Activated gamma-delta T cell (primary cell): ENCODE results near the gene POTEI.
"Not testable (repeated sequence)": the region's sequence is repeated elsewhere in the genome, so short reads cannot be mapped to it uniquely, and the experiment has no call there.

Experiments
- DNase-seq: peaks from one replicate; lab custom pipeline; 2025; lab: John Stamatoyannopoulos, UW

The POTEI gene

DNA sequence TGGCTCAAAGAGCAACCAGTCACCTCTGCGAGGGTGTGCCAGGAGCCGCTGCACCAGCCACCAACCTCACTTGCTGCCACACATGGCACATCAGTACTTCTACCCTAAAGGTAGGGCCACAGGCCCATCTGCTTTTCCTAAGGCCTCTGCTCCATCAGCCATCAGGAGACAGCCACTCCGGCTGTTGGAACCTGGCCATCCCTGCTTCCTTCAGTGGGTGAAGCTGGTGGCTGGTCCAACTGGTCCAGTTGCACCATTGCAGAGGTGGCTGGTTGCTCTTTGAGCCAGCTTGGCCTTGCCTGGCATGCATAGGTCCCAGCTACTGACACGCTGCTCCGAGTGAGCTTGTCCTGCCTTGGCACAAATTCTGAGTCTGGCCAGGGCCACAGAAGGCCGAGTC lies 53.7 kb downstream of the POTEI start:
- not testable (repeated sequence) for DNase-seq

DNA sequence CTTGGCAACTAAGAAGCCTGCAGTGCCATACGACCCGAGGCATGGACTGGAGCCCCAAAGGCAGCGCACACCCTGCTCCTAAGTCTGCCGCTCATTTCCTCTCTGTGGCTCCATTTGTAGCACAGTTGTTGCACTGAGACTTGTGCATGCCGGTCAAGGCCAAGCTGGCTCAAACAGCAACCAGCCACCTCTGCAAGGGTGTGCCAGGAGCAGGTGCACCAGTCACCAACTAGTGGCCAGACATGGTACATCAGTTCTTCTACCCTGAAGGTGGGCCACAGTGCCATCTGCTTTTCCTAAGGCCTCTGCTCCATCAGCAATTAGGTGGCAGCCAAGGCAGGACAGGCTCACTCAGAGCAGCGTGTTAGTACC lies 54.4 kb downstream of the POTEI start:
- not testable (repeated sequence) for DNase-seq

DNA sequence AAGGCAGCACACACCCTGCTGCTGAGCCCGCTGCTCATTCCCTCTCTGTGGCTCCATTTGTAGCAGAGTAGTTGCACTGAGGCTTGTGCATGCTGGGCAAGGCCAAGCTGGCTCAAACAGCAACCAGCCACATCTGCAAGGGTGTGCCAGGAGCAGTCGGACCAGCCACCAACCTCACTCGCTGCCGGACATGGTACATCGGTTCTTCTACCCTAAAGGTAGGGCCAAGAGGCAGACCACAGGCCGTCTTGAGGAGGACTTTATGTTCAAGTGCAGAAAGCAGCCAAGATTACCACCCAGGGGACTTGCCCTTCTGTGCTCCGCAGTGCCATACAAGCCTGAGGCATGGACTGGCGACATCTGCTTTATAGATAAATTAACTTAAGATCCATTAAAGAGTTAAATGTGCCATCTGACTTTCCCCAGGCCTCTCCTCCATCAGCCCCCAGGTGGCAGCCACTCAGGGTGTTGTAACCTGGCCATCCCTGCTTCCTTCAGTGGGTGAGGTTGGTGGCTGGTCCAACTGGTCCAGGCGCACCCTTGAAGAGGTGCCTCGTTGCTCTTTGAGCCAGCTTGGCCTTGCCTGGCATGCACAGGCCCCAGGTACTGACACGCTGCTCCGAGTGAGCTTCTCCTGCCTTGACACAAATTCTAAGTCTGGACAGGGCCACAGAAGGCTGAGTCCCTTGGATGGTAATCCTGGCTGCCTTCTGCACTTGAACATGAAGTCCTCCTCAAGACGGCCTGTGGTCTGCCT lies 55.0 kb downstream of the POTEI start:
- not testable (repeated sequence) for DNase-seq

DNA sequence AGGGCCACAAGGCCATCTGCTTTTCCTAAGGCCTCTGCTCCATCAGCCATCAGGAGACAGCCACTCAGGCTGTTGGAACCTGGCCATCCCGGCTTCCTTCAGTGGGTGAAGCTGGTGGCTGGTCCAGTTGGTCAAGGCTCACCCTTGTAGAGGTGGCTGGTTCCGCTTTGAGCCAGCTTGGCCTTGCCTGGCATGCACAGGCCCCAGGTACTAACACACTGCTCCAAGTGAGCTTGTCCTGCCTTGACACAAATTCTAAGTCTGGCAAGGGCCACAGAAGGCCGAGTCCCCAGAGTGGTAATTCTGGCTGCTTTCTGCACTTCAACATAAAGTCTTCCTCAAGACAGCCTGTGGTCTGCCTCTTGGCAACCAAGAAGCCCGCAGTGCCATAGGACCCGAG lies 56.2 kb downstream of the POTEI start:
- not testable (repeated sequence) for DNase-seq

- DNase-seq, result not testable (repeated sequence)
Measured at GRCh38 chr2:130451823-130452222, 57.3 kb downstream of the POTEI start.

GRCh38 chr2:130451278-130451677 lies 57.9 kb downstream of the POTEI start:
- DNase-seq, result not testable (repeated sequence)

GRCh38 chr2:130450366-130450765 lies 58.8 kb downstream of the POTEI start:
- not testable (repeated sequence) for DNase-seq

GRCh38 chr2:130427631-130428030 lies 81.5 kb downstream of the POTEI start:
- DNase-seq, result peak; percentile 6

DNA sequence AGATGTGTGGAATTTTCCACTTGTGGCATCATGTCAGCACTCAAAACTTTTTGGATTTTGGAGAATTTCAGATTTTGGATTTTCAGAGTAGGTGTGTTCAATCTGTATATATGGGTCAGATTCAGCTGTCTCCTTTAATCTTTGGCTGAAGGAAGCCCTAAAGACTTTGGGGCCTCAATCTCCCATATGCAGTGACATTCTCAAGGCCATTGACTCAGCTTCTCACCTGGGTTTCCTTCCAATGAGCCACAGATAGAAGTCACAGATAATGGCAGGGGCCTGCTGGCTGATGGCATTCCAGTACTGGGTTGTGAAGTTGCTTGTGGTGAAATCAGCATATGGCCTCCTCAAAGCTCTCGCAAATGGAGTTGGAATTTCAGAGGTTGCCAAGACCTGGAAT lies 90.3 kb downstream of the POTEI start:
- not testable (repeated sequence) for DNase-seq

DNA sequence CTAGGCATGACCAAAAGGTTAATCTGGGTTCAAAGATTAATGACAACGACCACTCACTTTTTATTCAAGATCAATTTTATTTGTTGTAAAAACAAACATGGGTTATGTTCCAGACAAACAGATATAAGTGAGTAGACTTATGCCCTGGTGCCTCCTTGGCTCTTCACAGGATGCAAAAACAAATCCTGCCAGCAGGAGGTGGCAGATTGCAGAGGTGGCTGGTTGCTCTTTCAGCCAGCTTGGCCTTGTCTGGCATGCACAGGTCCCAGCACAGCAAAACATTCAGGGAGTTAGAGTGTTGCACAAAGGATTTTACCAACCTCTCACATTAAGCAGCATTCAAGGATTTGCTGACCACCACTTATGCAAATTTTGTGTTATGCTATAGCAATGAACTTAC lies 92.4 kb downstream of the POTEI start:
- DNase-seq, result not testable (repeated sequence)
